OCI-LY7 (cell line): ENCODE measurements around the gene BBLN.

Experiments
- EZH2phosphoT487 ChIP-seq: fragments of 200-600 bp; sonication (generic); IDR thresholded peaks from 2 replicates; pipeline ENCODE4 v1.6.1; 2018; ENCODE audit warnings: low read depth, borderline replicate concordance, mild to moderate bottlenecking, mixed run types, antibody characterized with exemption, low read length, moderate library complexity, mixed read lengths
- TF ChIP-seq, protein P1 (sequence below): fragments of 200-600 bp; sonication (generic); conservative IDR thresholded peaks from 2 replicates; pipeline ENCODE4 v1.5.1; 2014; ENCODE audit warnings: mild to moderate bottlenecking, antibody characterized with exemption, low read length, moderate library complexity, mixed read lengths

- TF ChIP-seq, protein P1, sequence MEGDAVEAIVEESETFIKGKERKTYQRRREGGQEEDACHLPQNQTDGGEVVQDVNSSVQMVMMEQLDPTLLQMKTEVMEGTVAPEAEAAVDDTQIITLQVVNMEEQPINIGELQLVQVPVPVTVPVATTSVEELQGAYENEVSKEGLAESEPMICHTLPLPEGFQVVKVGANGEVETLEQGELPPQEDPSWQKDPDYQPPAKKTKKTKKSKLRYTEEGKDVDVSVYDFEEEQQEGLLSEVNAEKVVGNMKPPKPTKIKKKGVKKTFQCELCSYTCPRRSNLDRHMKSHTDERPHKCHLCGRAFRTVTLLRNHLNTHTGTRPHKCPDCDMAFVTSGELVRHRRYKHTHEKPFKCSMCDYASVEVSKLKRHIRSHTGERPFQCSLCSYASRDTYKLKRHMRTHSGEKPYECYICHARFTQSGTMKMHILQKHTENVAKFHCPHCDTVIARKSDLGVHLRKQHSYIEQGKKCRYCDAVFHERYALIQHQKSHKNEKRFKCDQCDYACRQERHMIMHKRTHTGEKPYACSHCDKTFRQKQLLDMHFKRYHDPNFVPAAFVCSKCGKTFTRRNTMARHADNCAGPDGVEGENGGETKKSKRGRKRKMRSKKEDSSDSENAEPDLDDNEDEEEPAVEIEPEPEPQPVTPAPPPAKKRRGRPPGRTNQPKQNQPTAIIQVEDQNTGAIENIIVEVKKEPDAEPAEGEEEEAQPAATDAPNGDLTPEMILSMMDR: no peak
- TF ChIP-seq EZH2phosphoT487: no peak
Observed at GRCh38 chr9:128127990-128128835, 31.9 kb upstream of the BBLN start.
